Stimulated activated CD4-positive, alpha-beta T cell treated with anti-CD3 and anti-CD28 coated beads, Interleukin-1b, Interleukin-23, amount 100 ng/mL, for 4 hours (primary cell): ENCODE results near the gene FBXO31.
"Not testable (repeated sequence)": the region's sequence is repeated elsewhere in the genome, so short reads cannot be mapped to it uniquely, and the experiment has no call there.

Source experiments
- DNase-seq, 2 donors: peaks; one replicate each; pipeline ENCODE4 v3.0.0-alpha.2; 2020; ENCODE audit warnings: low read depth in 2 of 2

FBXO31 gene

GRCh38 chr16:87344165-87344930 is 39.2 kb downstream of the FBXO31 start:
- no peak for DNase-seq

DNA sequence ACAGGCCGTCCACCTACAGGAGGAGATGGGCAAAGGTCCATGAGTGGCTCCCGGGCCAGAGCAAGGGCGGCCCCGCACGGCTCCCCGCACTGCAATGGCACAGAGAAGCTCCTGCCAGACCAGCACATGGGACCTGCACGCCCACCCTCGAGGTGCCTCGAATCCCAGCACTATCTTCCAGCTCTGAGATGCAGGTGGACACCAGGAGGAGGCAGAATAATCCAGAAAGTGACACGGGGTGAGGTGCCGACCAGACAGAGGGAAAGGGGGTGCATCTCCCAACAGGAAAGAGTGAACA is 39.9 kb downstream of the FBXO31 start:
- no peak for DNase-seq

DNA sequence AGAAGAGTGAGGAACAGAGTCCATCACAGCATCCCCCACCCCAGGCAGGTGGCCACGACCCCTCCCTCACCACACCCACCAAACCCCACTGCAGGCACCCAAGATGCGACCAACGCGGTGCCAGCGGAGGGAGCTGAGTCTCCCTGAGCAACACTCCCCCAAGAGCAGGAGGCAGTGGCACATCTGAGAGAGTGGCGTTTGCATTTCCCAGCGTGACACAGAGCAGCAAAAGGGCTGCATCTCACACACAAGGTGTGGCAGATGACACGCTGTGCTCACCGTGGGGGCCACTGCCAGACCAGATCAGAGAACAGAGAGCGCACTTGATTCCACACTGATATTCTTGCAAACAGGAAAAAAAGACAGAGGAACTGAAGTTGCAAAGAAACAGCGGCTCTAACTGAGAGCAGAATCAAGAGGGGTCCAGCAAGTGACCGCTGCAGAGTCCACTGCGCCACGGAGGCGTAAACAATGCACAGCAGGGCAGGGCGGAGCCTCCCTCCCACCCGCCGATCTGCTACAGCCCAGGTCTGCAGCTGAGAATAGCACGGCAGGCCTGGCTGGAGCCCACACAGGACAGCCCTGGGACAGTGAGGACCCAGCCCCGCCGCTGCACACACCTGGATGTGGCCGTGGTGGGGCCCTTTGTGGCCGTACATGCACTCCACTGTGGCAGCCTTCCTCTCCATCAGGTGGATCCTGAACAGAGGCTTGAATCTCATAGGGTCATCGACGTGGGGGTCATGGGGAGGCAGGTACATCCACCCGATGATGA is 40.4 kb downstream of the FBXO31 start:
- no peak for DNase-seq

- no peak for DNase-seq
Measured at GRCh38 chr16:87342504-87342903, 41.1 kb downstream of the FBXO31 start.

DNA sequence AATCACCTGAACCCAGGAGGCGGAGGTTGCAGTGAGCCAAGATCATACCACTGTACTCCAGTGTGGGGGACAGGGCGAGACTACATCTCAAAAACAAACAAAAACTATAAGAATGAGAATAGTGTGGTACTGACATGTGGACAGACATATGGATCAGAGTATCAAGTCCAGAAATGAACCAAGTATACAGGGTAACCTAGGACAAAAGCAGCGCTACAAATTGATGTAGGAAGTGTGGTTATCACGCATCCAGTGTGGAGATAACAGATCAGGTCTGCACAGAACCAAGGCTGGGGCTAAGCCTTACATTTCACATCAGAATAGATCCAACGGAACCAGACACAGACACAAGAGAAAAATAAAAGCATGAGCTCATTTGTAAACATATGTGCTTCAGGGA is 43.4 kb downstream of the FBXO31 start:
- DNase-seq, result no peak

DNA sequence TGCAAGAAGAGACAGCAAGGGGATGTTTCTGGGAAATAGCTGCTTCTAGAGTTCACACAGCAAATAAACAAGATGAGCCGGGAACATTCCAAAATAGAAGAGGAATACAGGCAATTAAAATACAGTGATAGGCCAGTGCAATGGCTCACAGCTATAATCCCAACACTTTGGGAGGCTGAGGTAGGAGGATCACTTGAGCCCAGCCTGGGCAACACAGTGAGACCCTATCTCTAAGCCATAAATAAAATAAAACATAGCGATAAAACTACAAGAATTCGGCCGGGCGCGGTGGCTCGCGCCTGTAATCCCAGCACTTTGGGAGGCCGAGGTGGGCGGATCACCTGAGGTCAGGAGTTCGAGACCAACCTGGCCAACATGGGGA is 43.9 kb downstream of the FBXO31 start:
- DNase-seq, result not testable (repeated sequence)

- DNase-seq, result no peak
Measured at GRCh38 chr16:87339086-87339723, 44.4 kb downstream of the FBXO31 start.

DNA sequence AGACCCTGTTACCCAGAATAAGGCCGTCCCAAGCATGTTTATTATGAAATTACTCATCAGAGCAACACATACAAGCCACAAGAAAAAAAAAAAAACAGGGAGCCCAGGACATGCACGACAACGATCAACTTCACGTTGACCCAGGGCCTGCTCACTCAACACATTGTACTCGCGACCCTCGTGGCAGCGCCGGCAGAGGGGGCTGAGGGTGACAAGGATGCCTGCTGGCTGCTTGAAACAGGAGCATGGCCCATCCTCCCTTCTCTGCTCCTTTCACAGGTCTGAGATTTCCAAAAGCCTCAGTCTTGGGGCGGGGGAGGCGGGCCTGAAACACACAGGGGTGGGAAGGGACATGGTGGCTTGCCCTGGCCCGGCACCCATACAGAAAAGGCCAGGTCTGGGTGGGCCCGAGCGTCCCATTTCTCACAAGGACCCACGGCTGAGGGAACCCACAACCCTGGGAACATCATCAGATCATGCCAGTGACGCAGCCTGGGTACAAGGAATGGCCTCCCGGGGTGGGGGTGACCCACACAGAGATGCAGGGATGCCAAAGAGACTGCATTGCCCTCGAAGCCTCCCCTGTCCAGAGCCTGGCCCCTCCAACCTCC is 45.3 kb downstream of the FBXO31 start:
- DNase-seq, result no peak

- no peak for DNase-seq
Measured at GRCh38 chr16:87337262-87337771, 46.3 kb downstream of the FBXO31 start.

GRCh38 chr16:87336434-87337240 is 46.9 kb downstream of the FBXO31 start:
- DNase-seq, result no peak

GRCh38 chr16:87335625-87336433 is 47.7 kb downstream of the FBXO31 start:
- DNase-seq, result no peak

DNA sequence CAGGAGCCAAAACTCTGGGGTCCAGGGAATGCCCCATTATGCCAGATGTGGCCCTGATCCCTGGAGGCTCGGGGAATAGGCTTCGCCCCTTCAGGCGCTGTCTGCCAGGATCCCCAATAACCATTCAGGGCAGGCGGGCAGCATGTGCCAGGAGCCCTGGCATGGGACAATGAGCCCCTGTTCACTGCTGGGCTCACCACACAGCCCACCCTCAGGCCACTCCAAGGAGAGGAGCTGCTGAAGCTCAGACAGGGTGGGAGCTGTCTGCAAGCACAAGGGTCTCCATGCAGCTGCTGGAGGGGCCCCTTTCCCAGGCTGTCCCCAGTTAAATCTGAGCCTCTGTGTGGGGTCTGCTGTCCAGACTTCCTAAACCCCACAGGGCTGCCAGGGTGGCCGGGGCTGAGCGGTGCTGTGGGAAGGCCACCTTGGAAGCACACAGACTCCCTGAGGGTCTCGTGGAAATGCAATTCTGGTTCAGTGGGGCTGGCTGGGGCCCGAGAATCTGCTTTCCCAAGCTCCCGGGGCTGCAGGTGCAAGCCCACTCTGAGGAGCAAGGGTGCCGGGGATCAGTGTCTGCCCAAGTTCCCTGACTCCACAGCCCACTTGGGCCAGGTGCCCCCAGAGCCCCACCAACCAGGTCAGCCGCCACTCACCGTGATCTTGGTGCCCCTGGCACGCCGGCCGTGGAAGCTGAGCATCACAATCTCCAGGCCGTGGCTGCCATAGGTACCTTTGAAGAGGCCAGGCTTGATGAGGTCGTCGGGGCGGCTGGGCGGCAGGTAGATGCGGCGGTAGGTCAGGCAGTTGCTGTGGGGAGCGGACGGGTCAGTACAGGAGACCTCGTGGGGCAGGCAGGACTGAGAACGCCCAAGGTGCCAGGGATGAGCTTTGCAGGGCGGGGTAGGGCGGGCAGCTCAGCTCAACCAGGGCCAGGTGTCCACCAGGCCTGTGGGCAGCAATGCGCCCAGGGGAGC is 48.6 kb downstream of the FBXO31 start:
- DNase-seq, result no peak

DNA sequence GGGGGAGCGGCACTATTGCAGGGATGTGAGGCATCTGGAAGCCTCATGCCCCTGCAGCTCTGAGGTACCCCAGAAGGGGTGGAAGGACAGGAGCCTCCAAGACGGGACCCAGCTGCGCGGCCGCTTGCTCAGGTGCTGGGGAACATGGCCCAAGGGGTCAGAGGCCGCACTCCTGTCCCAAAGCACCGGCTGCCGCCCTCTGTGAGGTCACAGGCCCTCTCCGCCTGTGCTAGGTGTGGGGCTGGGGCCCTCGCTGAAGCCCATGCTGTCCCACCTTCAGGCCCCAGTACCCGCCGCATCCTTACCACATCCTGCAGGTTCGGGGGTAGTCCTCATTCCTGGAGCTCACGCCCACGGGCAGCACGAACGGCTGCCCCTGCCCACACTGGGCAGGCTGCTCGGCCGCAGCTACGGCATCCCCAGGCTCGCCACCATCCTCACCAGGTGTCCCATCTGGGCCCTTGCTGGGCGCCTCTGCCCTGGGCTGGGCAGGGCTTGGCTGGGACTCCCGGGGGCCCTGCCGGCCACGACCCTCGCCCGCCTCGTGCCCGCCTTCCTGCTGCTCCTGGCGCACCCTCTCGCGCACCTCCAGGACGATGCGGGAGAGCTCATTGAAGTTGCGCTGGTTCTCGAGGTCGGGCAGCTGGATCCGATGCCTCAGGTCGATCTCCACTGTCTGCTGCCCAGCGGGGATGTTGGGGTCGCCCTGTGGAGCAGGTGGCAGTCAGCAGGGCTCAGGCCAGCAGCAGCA is 49.8 kb downstream of the FBXO31 start:
- DNase-seq, result no peak

DNA sequence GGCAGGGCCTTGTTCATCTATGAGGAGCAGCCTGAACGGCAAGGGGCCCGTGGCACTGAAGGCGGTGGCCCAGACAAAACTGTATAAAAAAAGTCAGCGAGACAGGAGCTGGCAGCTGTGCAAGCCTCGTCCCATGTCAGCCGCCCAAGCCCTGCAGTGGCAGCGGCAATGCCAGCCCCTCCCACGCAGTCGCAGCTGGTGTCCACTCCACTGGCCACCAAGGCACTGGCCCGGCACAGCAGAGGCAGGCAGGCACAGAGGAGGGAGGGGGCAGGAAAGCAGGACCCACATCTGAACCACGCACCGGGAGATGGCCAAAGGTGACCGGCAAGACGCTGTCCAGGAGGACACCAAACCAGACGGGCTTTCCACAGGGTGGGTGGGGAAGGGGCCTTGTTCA is 50.5 kb downstream of the FBXO31 start:
- DNase-seq, result no peak

- DNase-seq, result no peak
Measured at GRCh38 chr16:87332150-87332549, 51.4 kb downstream of the FBXO31 start.

- no peak for DNase-seq
Measured at GRCh38 chr16:87331241-87331801, 52.3 kb downstream of the FBXO31 start.

DNA sequence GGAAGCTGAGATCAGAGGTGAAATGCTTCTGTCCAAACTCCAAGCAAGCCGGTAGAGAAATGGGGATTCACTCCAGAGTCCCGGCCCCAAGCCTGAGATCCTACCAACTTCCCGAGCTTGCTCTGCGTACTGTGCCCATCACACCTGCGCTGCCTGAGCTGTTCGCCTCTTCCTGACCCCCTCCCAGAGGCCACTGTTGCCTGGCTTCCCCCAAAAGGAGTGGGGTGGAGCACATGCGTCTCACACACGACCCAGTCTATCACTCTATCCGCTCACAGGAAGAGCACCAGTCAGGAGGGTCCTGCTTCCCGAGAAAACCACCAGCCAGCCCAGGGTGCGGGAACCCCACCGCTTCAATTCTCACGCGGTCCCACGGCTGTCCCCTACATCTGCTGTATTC is 52.9 kb downstream of the FBXO31 start:
- no peak for DNase-seq

GRCh38 chr16:87330257-87330624 is 53.3 kb downstream of the FBXO31 start:
- DNase-seq, result no peak
